ENCODE results near the gene SLC7A8.
"Not testable (repeated sequence)": the region's sequence is repeated elsewhere in the genome, so short reads cannot be mapped to it uniquely, and the experiment has no call there.

SLC7A8 gene
- total RNA-seq, result 0.75 reads per million

GRCh38 chr14:23183479-23183878, at the start of gene SLC7A8:
TSS of gene SLC7A8 (minus strand) at chr14:23183660. CDS start at chr14:23182914, 746 bp downstream.
- DNase-seq, result peak; percentile 11

GRCh38 chr14:23232241-23232808, 48.9 kb upstream of the SLC7A8 start:
- not testable (repeated sequence) for DNase-seq

- DNase-seq, result no peak
These were observed 45.4 kb upstream of the SLC7A8 start for GRCh38 chr14:23228812-23229211.

- no peak for DNase-seq
These were observed 44.1 kb upstream of the SLC7A8 start for GRCh38 chr14:23227566-23227965.

- DNase-seq, result not testable (repeated sequence)
These were observed 41.5 kb upstream of the SLC7A8 start for GRCh38 chr14:23224958-23225357.

- no peak for DNase-seq
These were observed 35.6 kb upstream of the SLC7A8 start for GRCh38 chr14:23219075-23219474.

GRCh38 chr14:23217032-23218020, 33.9 kb upstream of the SLC7A8 start:
- no peak for DNase-seq

GRCh38 chr14:23215421-23215820, 32.0 kb upstream of the SLC7A8 start:
- DNase-seq, result no peak

- no peak for DNase-seq
These were observed 26.4 kb upstream of the SLC7A8 start for GRCh38 chr14:23209651-23210423.

GRCh38 chr14:23208324-23208723, 24.9 kb upstream of the SLC7A8 start:
- no peak for DNase-seq

- no peak for DNase-seq
These were observed 23.7 kb upstream of the SLC7A8 start for GRCh38 chr14:23207146-23207540.

GRCh38 chr14:23206422-23207145, 23.1 kb upstream of the SLC7A8 start:
- no peak for DNase-seq

- no peak for DNase-seq
These were observed 18.5 kb upstream of the SLC7A8 start for GRCh38 chr14:23202001-23202400.

- DNase-seq, result not testable (repeated sequence)
These were observed 15.7 kb upstream of the SLC7A8 start for GRCh38 chr14:23199141-23199540.

GRCh38 chr14:23196487-23196886, 13.0 kb upstream of the SLC7A8 start:
- DNase-seq, result not testable (repeated sequence)

- DNase-seq, result no peak
These were observed 12.2 kb upstream of the SLC7A8 start for GRCh38 chr14:23195552-23196101.

GRCh38 chr14:23193432-23193831, 10.0 kb upstream of the SLC7A8 start:
- DNase-seq, result no peak

GRCh38 chr14:23187925-23188324, 4.5 kb upstream of the SLC7A8 start:
- no peak for DNase-seq

GRCh38 chr14:23186913-23187654, 3.6 kb upstream of the SLC7A8 start:
- no peak for DNase-seq

GRCh38 chr14:23185063-23185462, 1.6 kb upstream of the SLC7A8 start:
- no peak for DNase-seq

GRCh38 chr14:23183158-23183470, 346 bp downstream of the SLC7A8 start:
- DNase-seq, result no peak

All from effector CD4-positive, alpha-beta T cell (primary cell).